ENCODE data around the gene USP50.
"Not testable (repeated sequence)": the region's sequence is repeated elsewhere in the genome, so short reads cannot be mapped to it uniquely, and the experiment has no call there.

USP50 gene

DNA sequence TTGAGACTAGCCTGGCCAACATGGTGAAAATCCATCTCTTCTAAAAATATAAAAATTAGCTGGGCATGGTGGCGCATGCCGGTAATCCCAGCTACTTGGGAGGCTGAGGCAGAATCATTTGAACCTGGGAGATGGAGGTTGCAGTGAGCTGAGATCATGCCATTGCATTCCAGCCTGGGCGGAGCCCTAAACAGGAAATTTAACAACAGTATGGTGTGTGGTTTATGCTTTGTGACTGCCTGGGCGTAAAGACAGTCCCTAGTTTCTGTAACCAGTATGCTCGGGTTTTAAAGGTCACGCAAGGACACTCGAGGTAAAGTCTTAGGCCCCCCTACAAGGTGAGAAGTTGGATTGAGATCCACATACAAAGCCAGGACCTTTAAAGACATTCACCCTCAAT, 43.3 kb downstream of the USP50 start:
- no peak overlapping the region for H3K27ac ChIP-seq (ENCODE audit: low read depth, low read length)
- no peaks in the 10 kb centered on the region for H3K27me3 ChIP-seq (ENCODE audit: insufficient read depth, low read length)
- no peaks in the 10 kb centered on the region for H3K9me3 ChIP-seq (ENCODE audit: insufficient read depth, low read depth, low read length)
- WGBS: 90% methylated on average over 7 of the region's 7 CpGs
- no peak overlapping the region for H3K9ac ChIP-seq (ENCODE audit: low read depth, low read length)
- H3K36me3 ChIP-seq (ENCODE audit: insufficient read depth, low read length): peaks cover 44% of the 10 kb centered on the region
- no peak overlapping the region for H3K4me3 ChIP-seq (ENCODE audit: low read length)
- H3K4me1 ChIP-seq (ENCODE audit: insufficient read depth, low read length): peaks cover 8% of the 10 kb centered on the region

DNA sequence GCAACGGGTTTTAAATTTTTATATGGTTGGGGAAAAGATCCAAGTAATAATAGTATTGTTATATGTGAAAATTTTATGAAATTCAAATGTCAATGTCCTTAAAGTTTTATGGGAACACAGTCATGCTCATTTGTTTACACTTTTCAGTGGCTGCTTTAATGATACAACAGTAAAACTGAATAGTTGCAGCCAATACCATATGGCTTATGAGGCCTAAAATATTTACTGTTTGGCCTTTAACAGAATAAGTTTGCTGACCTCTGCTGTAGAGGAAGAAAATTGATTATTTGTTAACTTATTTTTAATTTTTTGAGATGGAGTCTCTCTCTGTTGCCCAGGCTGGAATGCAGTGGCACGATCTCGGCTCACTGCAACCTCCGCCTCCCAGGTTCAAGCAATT, 44.7 kb downstream of the USP50 start:
- Histone ChIP-seq H3K27me3 (ENCODE audit: insufficient read depth, low read length) (no peaks in the 10 kb centered on the region), H3K4me1 (ENCODE audit: insufficient read depth, low read length) (peaks cover 8% of the 10 kb centered on the region), H3K9ac (ENCODE audit: low read depth, low read length) (no peak overlapping the region), H3K9me3 (ENCODE audit: insufficient read depth, low read depth, low read length) (no peaks in the 10 kb centered on the region), H3K36me3 (ENCODE audit: insufficient read depth, low read length) (peaks cover 57% of the 10 kb centered on the region), H3K27ac (ENCODE audit: low read depth, low read length) (no peak overlapping the region), H3K4me3 (ENCODE audit: low read length) (no peak overlapping the region)
- 94% methylated on average over 4 of the region's 4 CpGs for WGBS

DNA sequence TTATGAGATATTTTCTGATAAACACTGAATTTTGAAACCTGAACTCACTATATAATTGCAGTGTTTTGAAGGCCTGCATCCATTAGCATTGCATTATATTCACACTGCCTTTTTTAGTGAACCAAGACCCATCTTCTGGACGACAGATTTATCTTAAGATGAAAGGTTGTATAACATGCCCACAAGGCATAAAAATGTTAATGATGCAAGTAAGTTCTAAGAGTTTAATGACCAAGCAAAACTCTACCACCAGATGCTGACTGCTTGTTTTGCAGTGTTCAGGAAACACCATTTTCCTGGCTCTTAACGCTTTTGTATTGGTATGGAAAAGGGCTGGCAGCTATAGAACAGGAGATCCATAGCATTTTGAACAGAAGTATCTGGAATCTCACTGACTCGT, 46.1 kb downstream of the USP50 start:
- Histone ChIP-seq H3K9me3 (ENCODE audit: insufficient read depth, low read depth, low read length) (peaks cover 2% of the 10 kb centered on the region; the same call in 1 of the 2 replicates), H3K4me3 (ENCODE audit: low read length) (no peak overlapping the region), H3K27ac (ENCODE audit: low read depth, low read length) (no peak overlapping the region), H3K27me3 (ENCODE audit: insufficient read depth, low read length) (no peaks in the 10 kb centered on the region), H3K4me1 (ENCODE audit: insufficient read depth, low read length) (no peaks in the 10 kb centered on the region), H3K36me3 (ENCODE audit: insufficient read depth, low read length) (peaks cover 72% of the 10 kb centered on the region), H3K9ac (ENCODE audit: low read depth, low read length) (no peak overlapping the region)
- 96% methylated on average over 3 of the region's 3 CpGs for WGBS

DNA sequence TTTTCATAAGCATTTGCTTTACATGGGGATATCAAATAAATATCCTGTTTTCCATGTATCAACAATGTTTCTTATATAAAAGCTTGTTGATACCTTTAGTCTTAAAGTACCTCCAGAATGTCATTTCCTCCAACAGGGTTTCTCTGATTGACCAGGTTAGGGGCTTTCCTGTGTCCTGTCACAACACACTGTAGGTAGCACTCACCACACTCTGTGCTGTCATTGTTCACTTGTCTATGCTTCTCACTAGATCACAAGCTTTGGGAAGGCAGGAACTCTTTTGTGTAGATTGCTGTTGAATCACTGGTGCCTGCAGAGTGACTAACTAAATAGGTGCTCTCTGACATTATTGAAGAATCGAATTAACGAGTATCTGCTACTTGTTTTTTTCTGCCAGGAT, 49.8 kb downstream of the USP50 start:
- WGBS: 97% methylated on average over 2 of the region's 2 CpGs
- Histone ChIP-seq H3K9me3 (ENCODE audit: insufficient read depth, low read depth, low read length) (peaks cover 2% of the 10 kb centered on the region; the same call in 1 of the 2 replicates), H3K4me1 (ENCODE audit: insufficient read depth, low read length) (no peaks in the 10 kb centered on the region), H3K27ac (ENCODE audit: low read depth, low read length) (no peak overlapping the region), H3K27me3 (ENCODE audit: insufficient read depth, low read length) (no peaks in the 10 kb centered on the region), H3K9ac (ENCODE audit: low read depth, low read length) (no peak overlapping the region), H3K36me3 (ENCODE audit: insufficient read depth, low read length) (peaks cover 99% of the 10 kb centered on the region), H3K4me3 (ENCODE audit: low read length) (no peak overlapping the region)

DNA sequence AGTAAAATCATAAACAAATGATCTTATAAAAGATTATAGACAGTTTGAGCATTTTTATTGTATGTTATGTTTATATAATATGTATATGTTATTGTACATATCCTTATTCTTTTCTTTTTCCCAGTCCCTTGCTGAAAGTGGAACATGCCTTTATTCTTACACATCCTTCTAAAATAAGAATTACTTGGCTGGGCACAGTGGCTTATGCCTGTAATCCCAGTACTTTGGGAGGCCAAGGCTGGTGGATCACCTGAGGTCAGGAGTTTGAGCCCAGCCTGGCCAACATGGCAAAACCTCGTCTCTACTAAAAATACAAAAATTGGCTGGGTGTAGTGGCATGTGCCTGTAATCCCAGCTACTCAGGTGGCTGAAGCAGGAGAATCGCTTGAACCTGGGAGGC, 51.9 kb downstream of the USP50 start:
- H3K9me3 ChIP-seq (ENCODE audit: insufficient read depth, low read depth, low read length); H3K27ac ChIP-seq (ENCODE audit: low read depth, low read length); H3K9ac ChIP-seq (ENCODE audit: low read depth, low read length); H3K27me3 ChIP-seq (ENCODE audit: insufficient read depth, low read length); H3K4me1 ChIP-seq (ENCODE audit: insufficient read depth, low read length); H3K4me3 ChIP-seq (ENCODE audit: low read length): not testable (repeated sequence)
- WGBS: 97% methylated on average over 2 of the region's 2 CpGs
- H3K36me3 ChIP-seq (ENCODE audit: insufficient read depth, low read length): peaks cover 98% of the 10 kb centered on the region

DNA sequence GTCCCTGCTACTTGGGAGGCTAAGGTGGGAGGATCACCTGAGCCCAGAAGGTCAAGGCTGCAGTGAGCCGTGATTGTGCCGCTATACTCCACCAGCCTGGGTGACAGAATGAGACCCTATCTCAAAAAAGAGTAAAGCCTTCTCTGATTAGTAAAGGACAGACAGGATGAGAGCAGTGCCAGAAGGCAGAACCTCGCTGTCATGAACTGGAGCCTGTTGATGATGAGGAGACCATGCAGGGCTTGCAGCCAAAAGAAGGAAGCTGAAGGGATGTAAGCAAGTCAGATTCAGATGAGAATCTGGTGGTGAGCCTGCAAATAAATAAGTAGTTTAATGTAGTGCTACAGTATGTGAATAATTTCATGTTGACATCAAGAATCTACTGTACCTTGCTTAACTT, 52.8 kb downstream of the USP50 start:
- WGBS: 96% methylated on average over 3 of the region's 3 CpGs
- Histone ChIP-seq H3K27ac (ENCODE audit: low read depth, low read length) (no peak overlapping the region), H3K36me3 (ENCODE audit: insufficient read depth, low read length) (peaks cover 97% of the 10 kb centered on the region), H3K9ac (ENCODE audit: low read depth, low read length) (no peak overlapping the region), H3K27me3 (ENCODE audit: insufficient read depth, low read length) (no peaks in the 10 kb centered on the region), H3K4me1 (ENCODE audit: insufficient read depth, low read length) (no peaks in the 10 kb centered on the region), H3K9me3 (ENCODE audit: insufficient read depth, low read depth, low read length) (peaks cover 2% of the 10 kb centered on the region; the same call in 1 of the 2 replicates), H3K4me3 (ENCODE audit: low read length) (no peak overlapping the region)

DNA sequence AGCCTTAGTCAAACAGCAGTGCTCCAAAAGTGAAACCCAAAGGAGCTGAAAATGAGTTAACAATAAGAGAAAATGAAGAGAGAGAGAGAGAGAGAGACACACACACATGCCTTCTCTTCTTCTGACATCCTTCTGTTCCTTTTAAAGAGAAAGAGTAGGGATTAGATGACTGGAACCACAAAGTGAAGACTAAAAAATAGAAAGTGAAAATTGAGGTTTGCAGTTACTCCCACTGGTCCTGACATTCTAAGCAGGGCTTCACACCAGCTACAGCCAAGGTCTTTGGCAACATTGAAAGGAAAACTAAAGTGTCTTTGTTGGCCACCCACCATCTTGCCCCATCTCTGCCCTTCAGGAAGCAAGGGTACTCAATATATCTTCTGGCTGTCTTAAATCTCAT, 59.2 kb downstream of the USP50 start:
- Histone ChIP-seq H3K9me3 (ENCODE audit: insufficient read depth, low read depth, low read length) (no peaks in the 10 kb centered on the region), H3K4me3 (ENCODE audit: low read length) (no peak overlapping the region), H3K36me3 (ENCODE audit: insufficient read depth, low read length) (peaks cover 77% of the 10 kb centered on the region), H3K27me3 (ENCODE audit: insufficient read depth, low read length) (no peaks in the 10 kb centered on the region), H3K27ac (ENCODE audit: low read depth, low read length) (no peak overlapping the region), H3K9ac (ENCODE audit: low read depth, low read length) (no peak overlapping the region), H3K4me1 (ENCODE audit: insufficient read depth, low read length) (no peaks in the 10 kb centered on the region)

DNA sequence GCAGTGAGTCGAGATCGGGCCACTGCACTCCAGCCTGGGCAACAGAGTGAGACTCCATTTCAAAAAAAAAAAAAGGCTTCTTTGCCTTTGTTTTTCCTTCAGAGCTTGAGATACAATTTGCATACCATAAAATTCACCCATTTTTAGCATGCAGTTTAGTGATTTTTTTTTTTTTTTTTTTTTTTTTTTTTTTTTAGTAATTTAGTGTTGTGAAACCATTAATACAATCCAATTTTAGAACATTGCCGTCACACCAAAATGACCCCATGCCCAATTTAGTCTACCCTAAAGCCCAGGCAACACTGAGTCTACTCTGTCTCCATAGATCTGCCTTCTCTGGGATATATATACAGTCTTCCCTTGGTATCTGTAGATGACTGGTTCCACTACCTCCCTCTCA, 61.1 kb downstream of the USP50 start:
- H3K4me1 ChIP-seq (ENCODE audit: insufficient read depth, low read length): no peaks in the 10 kb centered on the region
- peaks cover 77% of the 10 kb centered on the region for H3K36me3 ChIP-seq (ENCODE audit: insufficient read depth, low read length)
- no peak overlapping the region for H3K27ac ChIP-seq (ENCODE audit: low read depth, low read length)
- WGBS: over 99% methylated on average over 3 of the region's 3 CpGs
- H3K9me3 ChIP-seq (ENCODE audit: insufficient read depth, low read depth, low read length): no peaks in the 10 kb centered on the region
- no peak overlapping the region for H3K9ac ChIP-seq (ENCODE audit: low read depth, low read length)
- no peak overlapping the region for H3K4me3 ChIP-seq (ENCODE audit: low read length)
- no peaks in the 10 kb centered on the region for H3K27me3 ChIP-seq (ENCODE audit: insufficient read depth, low read length)

DNA sequence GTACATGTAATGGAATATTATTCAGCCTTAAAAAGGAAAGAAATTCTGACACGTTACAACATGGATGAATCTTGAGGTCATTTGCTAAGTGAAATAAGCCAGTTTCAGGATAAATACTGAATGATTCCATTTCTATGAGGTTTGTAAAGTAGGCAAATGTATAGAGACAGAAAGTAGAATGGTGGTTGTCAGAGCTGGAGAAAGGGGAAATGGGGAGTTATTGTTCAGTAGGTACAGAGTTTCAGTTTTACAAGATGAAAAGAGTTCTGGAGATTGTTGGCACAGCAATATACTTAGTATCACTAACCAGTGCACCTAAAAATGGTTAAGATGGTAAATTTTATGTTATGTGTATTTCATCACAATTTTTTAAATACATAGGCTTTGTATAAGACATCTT, 61.7 kb downstream of the USP50 start:
- no peak overlapping the region for H3K27ac ChIP-seq (ENCODE audit: low read depth, low read length)
- no peak overlapping the region for H3K4me3 ChIP-seq (ENCODE audit: low read length)
- no peaks in the 10 kb centered on the region for H3K27me3 ChIP-seq (ENCODE audit: insufficient read depth, low read length)
- H3K36me3 ChIP-seq (ENCODE audit: insufficient read depth, low read length): peaks cover 76% of the 10 kb centered on the region
- H3K4me1 ChIP-seq (ENCODE audit: insufficient read depth, low read length): no peaks in the 10 kb centered on the region
- no peaks in the 10 kb centered on the region for H3K9me3 ChIP-seq (ENCODE audit: insufficient read depth, low read depth, low read length)
- 98% methylated on average over 1 of the region's 1 CpG for WGBS
- no peak overlapping the region for H3K9ac ChIP-seq (ENCODE audit: low read depth, low read length)

DNA sequence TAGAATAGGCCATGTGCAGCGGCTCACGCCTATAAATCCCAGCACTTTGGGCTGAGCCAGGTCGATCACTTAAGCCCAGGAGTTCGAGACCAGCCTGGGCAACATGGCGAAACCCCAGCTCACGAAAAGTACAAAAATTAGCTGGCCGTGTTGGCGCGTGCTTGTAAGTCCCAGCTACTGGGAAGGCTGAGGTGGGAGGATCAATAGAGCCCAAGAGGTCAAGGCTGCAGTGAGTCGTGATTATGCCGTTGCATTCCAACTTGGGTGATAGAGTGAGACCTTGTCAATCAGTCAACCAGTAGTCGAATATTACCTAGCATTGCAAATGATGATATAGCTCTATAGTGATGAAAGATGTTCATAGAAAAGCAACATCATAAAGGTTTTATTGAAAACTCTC, 70.3 kb downstream of the USP50 start:
- Histone ChIP-seq H3K4me3 (ENCODE audit: low read length) (no peak overlapping the region), H3K36me3 (ENCODE audit: insufficient read depth, low read length) (peaks cover 85% of the 10 kb centered on the region), H3K27ac (ENCODE audit: low read depth, low read length) (no peak overlapping the region), H3K9ac (ENCODE audit: low read depth, low read length) (no peak overlapping the region), H3K27me3 (ENCODE audit: insufficient read depth, low read length) (no peaks in the 10 kb centered on the region), H3K4me1 (ENCODE audit: insufficient read depth, low read length) (no peaks in the 10 kb centered on the region), H3K9me3 (ENCODE audit: insufficient read depth, low read depth, low read length) (no peaks in the 10 kb centered on the region)
- 97% methylated on average over 12 of the region's 12 CpGs for WGBS

DNA sequence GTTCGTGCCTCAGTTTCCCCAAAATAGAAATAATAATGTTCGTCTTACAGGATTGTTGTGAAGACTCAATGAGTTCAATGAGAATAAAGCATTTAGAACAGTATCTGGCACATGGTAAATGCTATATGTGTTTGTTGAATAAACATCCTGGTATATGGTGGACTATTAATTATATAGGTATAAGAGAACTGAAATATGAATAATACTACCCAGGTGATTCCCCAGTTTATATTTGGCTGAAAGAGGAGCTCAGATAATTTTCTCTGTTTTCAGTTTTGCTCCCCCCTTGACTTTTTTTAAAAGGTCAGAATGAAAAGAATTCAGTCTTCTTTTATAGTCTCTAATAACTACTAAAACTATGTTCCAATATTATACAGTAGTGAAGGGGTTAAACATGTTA, 75.4 kb downstream of the USP50 start:
- WGBS: 92% methylated on average over 2 of the region's 2 CpGs
- H3K4me3 ChIP-seq (ENCODE audit: low read length): no peak overlapping the region
- no peaks in the 10 kb centered on the region for H3K9me3 ChIP-seq (ENCODE audit: insufficient read depth, low read depth, low read length)
- no peaks in the 10 kb centered on the region for H3K27me3 ChIP-seq (ENCODE audit: insufficient read depth, low read length)
- peaks cover 12% of the 10 kb centered on the region for H3K4me1 ChIP-seq (ENCODE audit: insufficient read depth, low read length)
- H3K27ac ChIP-seq (ENCODE audit: low read depth, low read length): no peak overlapping the region
- peaks cover 66% of the 10 kb centered on the region for H3K36me3 ChIP-seq (ENCODE audit: insufficient read depth, low read length)
- no peak overlapping the region for H3K9ac ChIP-seq (ENCODE audit: low read depth, low read length)
